GM12892 (cell line): ENCODE results near the gene GPC5.

Experiments used
- POLR2A ChIP-seq: IDR thresholded peaks from 2 replicates; pipeline ENCODE4 v1.6.1; 2011; ENCODE audit warnings: low read depth, low read length, control low read depth
- POLR2AphosphoS5 ChIP-seq: IDR thresholded peaks from 2 replicates; pipeline ENCODE4 v1.6.1; 2011; ENCODE audit warnings: low read depth, low read length, control low read depth
- TAF1 ChIP-seq: IDR thresholded peaks from 2 replicates; pipeline ENCODE4 v1.6.1; 2011; ENCODE audit warnings: low read depth, mild to moderate bottlenecking, control low read depth, low read length, borderline replicate concordance

DNA sequence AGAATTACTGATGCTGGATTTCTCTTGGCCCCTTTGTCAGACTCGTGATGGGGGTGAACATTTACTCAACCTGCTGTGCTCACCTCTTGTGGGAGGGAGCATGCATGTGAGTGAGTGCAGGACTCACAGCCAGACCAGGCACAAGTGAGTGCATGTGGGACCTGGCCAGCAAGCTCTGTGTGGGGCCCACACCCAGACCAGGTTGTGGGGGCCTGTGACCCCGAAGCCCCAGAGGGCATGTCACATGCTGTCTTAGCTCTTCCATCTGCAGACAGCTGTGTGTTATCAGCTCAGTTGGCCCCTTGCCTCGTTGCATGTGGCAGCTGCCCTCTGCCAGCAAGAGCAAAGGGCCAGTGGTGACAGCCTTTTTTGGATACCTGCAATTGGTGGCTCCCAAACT is 614.4 kb downstream of the GPC5 start:
- TF ChIP-seq POLR2A (no peak), POLR2AphosphoS5 (no peak), TAF1 (no peak)
